Erythroblast (primary cell): ENCODE results near the gene GRIK4.

Experiments
- GATA1 ChIP-seq: IDR thresholded peaks from 2 replicates; pipeline ENCODE4 v1.6.1; 2011; ENCODE audit warnings: low read depth, mild to moderate bottlenecking, control low read depth, low read length, moderate library complexity
- POLR2A ChIP-seq: IDR thresholded peaks from 2 replicates; pipeline ENCODE4 v1.6.1; 2011; ENCODE audit warnings: mild to moderate bottlenecking, low read length

DNA sequence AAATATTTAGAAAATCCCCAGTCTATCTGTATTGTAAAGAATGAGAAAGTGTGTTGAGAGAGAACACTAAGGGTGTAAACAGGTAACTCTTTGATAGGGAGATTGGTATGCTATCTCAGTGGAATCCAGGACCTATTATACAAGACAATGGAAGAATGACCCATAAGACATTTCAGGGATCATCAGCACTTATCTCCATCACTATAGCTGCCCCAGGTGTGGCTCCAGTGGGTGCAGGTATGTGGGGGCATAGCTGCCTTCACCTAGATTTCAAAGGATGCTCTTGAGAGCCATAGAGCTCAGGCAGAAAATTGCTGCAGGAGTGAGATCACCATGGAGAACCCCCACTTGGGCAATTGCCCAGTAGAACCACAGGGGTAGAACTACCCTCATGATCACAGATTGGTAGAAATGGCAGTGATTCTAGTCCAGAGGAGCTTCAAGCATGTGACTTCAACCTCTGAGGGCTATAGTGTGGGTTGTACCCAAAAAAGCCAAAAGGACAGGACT is 260.1 kb downstream of the GRIK4 start:
- TF ChIP-seq POLR2A (no peak), GATA1 (no peak)
